Measurements from ENCODE around the gene RTP2. TPM values are rescaled to one million over a fixed set of nuclear protein-coding genes. Genes with fewer than 3 reads are reported as not detected.

RTP2 gene
- total RNA-seq, 1 experiment from 2014 or later = not detected

DNA sequence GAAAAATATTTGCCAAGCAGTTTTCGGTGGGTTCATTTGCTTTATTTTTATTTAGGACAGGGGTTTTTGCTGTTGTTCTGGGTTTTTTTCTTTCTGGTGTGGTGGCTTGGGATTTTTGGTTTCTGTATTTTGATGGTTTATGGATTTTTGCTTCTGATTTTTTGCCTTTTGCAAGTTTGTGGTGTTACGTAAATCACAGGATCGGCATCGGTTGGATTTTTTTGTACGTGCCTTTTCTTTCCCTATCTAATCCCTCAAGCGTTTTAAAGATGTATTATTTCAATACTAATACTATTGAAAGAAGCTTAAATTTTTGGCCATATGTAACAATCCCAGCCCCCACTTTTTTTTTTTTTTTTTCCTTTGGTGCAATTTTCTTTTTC lies 43.7 kb upstream of the RTP2 start:
- POLR2A ChIA-PET = interaction anchor here (0.6 to 1.4 kb wide), 3 partner anchors 10 to 407 kb away, joined by 3 to 4 read pairs (median 3); no protein-coding TSS in a partner anchor
- in situ Hi-C loops (cut with HindIII; ENCODE audit: low pct_unique_long_range_greater_than_20kb, low sequenced_read_pairs) = loop anchor here (5.0 to 25.0 kb wide), 5 partner anchors 61 to 1399 kb away; no protein-coding TSS in a partner anchor
- TSS peak; percentile 100 for BruUV-seq (replicated peaks)

DNA sequence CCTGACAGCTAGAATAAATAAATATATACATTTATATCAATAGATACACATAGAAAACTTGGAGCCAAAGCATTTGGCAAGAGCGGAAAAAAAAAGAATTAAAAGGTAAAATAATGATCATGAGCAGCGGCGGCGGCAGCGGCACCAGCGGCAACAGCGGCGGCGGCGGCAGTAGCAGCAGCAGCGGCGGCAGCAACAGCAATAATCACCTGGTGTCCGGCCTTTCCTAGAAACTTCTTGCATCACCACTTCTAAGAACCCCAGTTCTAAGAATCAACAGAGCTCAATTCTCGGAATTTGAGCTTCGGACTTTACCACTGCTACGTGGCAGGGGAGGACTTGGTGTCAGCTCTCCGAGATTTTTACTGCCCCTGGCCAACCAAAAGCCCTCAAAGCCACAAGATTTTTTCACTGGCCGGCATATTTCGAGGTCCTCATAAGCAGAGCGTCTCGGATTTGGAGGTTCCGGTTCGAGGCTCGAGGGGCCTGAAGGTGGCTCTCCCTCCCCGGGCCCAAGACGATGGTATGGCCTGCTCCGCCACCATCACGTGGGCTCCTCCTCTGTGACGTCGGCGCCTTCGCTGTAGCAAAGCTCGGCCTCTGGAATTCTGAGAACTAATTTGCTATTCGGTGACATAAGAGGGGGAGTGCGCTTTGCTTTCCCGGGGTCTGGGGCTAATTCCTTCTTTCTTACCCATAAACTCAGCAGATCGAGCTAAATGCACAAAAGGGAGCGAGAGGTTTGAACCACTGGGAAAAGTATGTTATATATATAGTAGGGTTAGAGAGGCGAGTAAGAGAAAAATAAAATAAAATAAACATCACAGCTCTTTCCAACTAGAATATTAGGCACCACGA lies 43.1 kb upstream of the RTP2 start, which contains the start of gene BCL6:
TSS of gene BCL6 (minus strand) at position 268 of the 858 bp plus-strand sequence. CDS start 11,775 bp downstream, outside the sequence.
- intact Hi-C loops (cut with micrococcal nuclease; ENCODE audit: unreplicated experiment) (loop anchor here (5.0 to 10.0 kb wide), 6 partner anchors 167 to 919 kb away; partner anchors contain the start of gene LPP), in situ Hi-C loops (cut with HindIII; ENCODE audit: low pct_unique_long_range_greater_than_20kb, low sequenced_read_pairs) (loop anchor here (5.0 to 25.0 kb wide), 5 partner anchors 62 to 1399 kb away; no protein-coding TSS in a partner anchor)
- DNase-seq (ENCODE audit: low read depth, low spot score) (peak; percentile 91), ATAC-seq (peak; percentile 75)
- Histone ChIP-seq H3K4me1 (ENCODE audit: control insufficient read depth, insufficient read depth, low read length) (peaks cover 54% of the 10 kb centered on the region), H3K4me3 (ENCODE audit: low read depth in 2 of 2, low read length in 2 of 2) (peak within 1 kb of the TSS; percentile 60 to 94), H3K27ac (ENCODE audit: low read length) (peak within 1 kb of the TSS; percentile 100), H3K9me3 (ENCODE audit: control insufficient read depth, insufficient read depth, low read depth, low read length) (no peaks in the 10 kb centered on the region), H3K36me3 (ENCODE audit: control insufficient read depth, insufficient read depth, low read length) (peaks cover 2% of the 10 kb centered on the region; the same call in 1 of the 2 replicates), H3K27me3 (ENCODE audit: control insufficient read depth, insufficient read depth, low read length) (no peaks in the 10 kb centered on the region)
- POLR2A ChIA-PET = interaction anchor here (0.6 to 1.4 kb wide), 6 partner anchors 9 to 517 kb away, joined by 3 to 4 read pairs (median 3); no protein-coding TSS in a partner anchor
- BruUV-seq (replicated peaks) = no TSS peak
- CTCF ChIA-PET = interaction anchor here (0.6 to 0.8 kb wide), 6 partner anchors 63 to 1209 kb away, joined by 3 to 8 read pairs (median 4); no protein-coding TSS in a partner anchor
- TF ChIP-seq TCF7L2 (IDR thresholded peaks at IDR 0.05; ENCODE audit: low read depth, low read length) = peak; percentile 78
- TF ChIP-seq, protein P1, sequence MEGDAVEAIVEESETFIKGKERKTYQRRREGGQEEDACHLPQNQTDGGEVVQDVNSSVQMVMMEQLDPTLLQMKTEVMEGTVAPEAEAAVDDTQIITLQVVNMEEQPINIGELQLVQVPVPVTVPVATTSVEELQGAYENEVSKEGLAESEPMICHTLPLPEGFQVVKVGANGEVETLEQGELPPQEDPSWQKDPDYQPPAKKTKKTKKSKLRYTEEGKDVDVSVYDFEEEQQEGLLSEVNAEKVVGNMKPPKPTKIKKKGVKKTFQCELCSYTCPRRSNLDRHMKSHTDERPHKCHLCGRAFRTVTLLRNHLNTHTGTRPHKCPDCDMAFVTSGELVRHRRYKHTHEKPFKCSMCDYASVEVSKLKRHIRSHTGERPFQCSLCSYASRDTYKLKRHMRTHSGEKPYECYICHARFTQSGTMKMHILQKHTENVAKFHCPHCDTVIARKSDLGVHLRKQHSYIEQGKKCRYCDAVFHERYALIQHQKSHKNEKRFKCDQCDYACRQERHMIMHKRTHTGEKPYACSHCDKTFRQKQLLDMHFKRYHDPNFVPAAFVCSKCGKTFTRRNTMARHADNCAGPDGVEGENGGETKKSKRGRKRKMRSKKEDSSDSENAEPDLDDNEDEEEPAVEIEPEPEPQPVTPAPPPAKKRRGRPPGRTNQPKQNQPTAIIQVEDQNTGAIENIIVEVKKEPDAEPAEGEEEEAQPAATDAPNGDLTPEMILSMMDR (IDR thresholded peaks at IDR 0.05) = no peak
- peak; percentile 95 for TF ChIP-seq SIN3A (IDR thresholded peaks at IDR 0.05; ENCODE audit: borderline replicate concordance, insufficient read depth, low read depth, low read length)
- TF ChIP-seq POLR2AphosphoS5 (IDR thresholded peaks at IDR 0.05; ENCODE audit: low read depth, low read length) = peak; percentile 61; the same call in 1 of the 2 replicates

More for the DNA sequence above, 43.7 kb upstream of the RTP2 start:
- ATAC-seq (no peak), DNase-seq (ENCODE audit: low read depth, low spot score) (no peak)
- intact Hi-C loops (cut with micrococcal nuclease; ENCODE audit: unreplicated experiment) = loop anchor here (5.0 to 10.0 kb wide), 6 partner anchors 166 to 919 kb away; partner anchors contain the start of gene LPP
- no peaks in the 10 kb centered on the region for H3K27me3 ChIP-seq (ENCODE audit: control insufficient read depth, insufficient read depth, low read length)
- H3K36me3 ChIP-seq (ENCODE audit: control insufficient read depth, insufficient read depth, low read length) = peaks cover 2% of the 10 kb centered on the region; the same call in 1 of the 2 replicates
- TF ChIP-seq, protein P2, sequence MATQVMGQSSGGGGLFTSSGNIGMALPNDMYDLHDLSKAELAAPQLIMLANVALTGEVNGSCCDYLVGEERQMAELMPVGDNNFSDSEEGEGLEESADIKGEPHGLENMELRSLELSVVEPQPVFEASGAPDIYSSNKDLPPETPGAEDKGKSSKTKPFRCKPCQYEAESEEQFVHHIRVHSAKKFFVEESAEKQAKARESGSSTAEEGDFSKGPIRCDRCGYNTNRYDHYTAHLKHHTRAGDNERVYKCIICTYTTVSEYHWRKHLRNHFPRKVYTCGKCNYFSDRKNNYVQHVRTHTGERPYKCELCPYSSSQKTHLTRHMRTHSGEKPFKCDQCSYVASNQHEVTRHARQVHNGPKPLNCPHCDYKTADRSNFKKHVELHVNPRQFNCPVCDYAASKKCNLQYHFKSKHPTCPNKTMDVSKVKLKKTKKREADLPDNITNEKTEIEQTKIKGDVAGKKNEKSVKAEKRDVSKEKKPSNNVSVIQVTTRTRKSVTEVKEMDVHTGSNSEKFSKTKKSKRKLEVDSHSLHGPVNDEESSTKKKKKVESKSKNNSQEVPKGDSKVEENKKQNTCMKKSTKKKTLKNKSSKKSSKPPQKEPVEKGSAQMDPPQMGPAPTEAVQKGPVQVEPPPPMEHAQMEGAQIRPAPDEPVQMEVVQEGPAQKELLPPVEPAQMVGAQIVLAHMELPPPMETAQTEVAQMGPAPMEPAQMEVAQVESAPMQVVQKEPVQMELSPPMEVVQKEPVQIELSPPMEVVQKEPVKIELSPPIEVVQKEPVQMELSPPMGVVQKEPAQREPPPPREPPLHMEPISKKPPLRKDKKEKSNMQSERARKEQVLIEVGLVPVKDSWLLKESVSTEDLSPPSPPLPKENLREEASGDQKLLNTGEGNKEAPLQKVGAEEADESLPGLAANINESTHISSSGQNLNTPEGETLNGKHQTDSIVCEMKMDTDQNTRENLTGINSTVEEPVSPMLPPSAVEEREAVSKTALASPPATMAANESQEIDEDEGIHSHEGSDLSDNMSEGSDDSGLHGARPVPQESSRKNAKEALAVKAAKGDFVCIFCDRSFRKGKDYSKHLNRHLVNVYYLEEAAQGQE (IDR thresholded peaks at IDR 0.05; ENCODE audit: insufficient read depth in 1 of 2, low read depth in 2 of 2, low read length in 1 of 2) = no peak
- TF ChIP-seq, protein P1 (IDR thresholded peaks at IDR 0.05) = no peak
- TF ChIP-seq TCF7L2 (IDR thresholded peaks at IDR 0.05; ENCODE audit: low read depth, low read length) (no peak), SIN3A (IDR thresholded peaks at IDR 0.05; ENCODE audit: borderline replicate concordance, insufficient read depth, low read depth, low read length) (no peak), POLR2AphosphoS5 (IDR thresholded peaks at IDR 0.05; ENCODE audit: low read depth, low read length) (no peak)
- H3K4me1 ChIP-seq (ENCODE audit: control insufficient read depth, insufficient read depth, low read length) = peaks cover 57% of the 10 kb centered on the region
- CTCF ChIA-PET = interaction anchor here (0.6 to 0.8 kb wide), 3 partner anchors 64 to 1209 kb away, joined by 3 to 8 read pairs (median 5); no protein-coding TSS in a partner anchor
- H3K9me3 ChIP-seq (ENCODE audit: control insufficient read depth, insufficient read depth, low read depth, low read length) = no peaks in the 10 kb centered on the region
- peak overlapping the region; percentile 100 for H3K27ac ChIP-seq (ENCODE audit: low read length)
- H3K4me3 ChIP-seq (ENCODE audit: low read depth in 2 of 2, low read length in 2 of 2) = peak overlapping the region; percentile 60 to 94
